HepG2 (cell line): ENCODE data around the gene XPC. TPM values are rescaled to one million over a fixed set of nuclear protein-coding genes. Genes with fewer than 3 reads are reported as not detected.

Experiments
- ATAC-seq: fragments of 200-7000 bp; cut with Tn5 transposase; 3 replicates; pipeline ENCODE4 v1.9.1; 2020; ENCODE audit warnings: mild to moderate bottlenecking, moderate library complexity
- BruUV-seq: library from RNA; stranded (reverse); fragments of 400-500 nt; replicated peaks from 2 replicates; lab custom pipeline; 2021; lab: Mats Ljungman, UMichigan
- CTCF ChIA-PET: fragments of 300-600 bp; formaldehyde crosslinking; extraction: SDS; loops from one replicate; lab custom pipeline; 2021; ENCODE audit warnings: low total read pairs, inconsistent platforms, low intra/inter-chr PET ratio; lab: Yijun Ruan, JAX
- POLR2A ChIA-PET: fragments of 350-600 bp; sonication (Branson Sonifier 250); formaldehyde crosslinking; loops from one replicate; lab custom pipeline; 2020; ENCODE audit warnings: antibody characterized with exemption, inconsistent platforms; lab: Yijun Ruan, JAX
- DNase-seq: peaks from one replicate; pipeline ENCODE4 v3.0.0-alpha.2; 2015; ENCODE audit warnings: low spot score
- FAIRE-seq: peaks from 3 replicates; lab custom pipeline; 2011; peaks lifted over from hg19 to GRCh38; lab: Jason Lieb, UNC
- H2AFZ ChIP-seq: one replicate; pipeline ENCODE4 v1.6.1; 2011; ENCODE audit warnings: low read length, inconsistent platforms
- H3K27ac ChIP-seq: fragments of 300-600 bp; 3 replicates; pipeline ENCODE4 v1.8.0; 2011; ENCODE audit warnings: mixed run types, mild to moderate bottlenecking, mixed read lengths, low read length, inconsistent platforms; ENCODE audit not compliant: insufficient read depth; ENCODE audit errors: extremely low read length
- H3K27me3 ChIP-seq, 2 experiments: fragments of 200-600 bp in 1 of 2; 2 replicates in 1 of 2; 3 replicates in 1 of 2; pipeline versions ENCODE4 v1.6.0 to v1.8.0; 2011; ENCODE audit warnings: low read length in 2 of 2, mild to moderate bottlenecking in 2 of 2, moderate library complexity in 2 of 2, inconsistent platforms in 1 of 2; ENCODE audit not compliant: insufficient read depth in 2 of 2, control insufficient read depth in 1 of 2
- H3K36me3 ChIP-seq, 2 experiments: fragments of 200-600 bp in 1 of 2; replicated peaks in 1 of 2; 2 replicates in 1 of 2; 3 replicates in 1 of 2; pipeline versions ENCODE4 v1.5.1 to v1.8.0; 2011; ENCODE audit warnings: low read length in 2 of 2, inconsistent platforms in 1 of 2; ENCODE audit not compliant: insufficient read depth in 2 of 2, control insufficient read depth in 1 of 2
- H3K4me1 ChIP-seq: 2 replicates; pipeline ENCODE4 v1.5.1; 2012; ENCODE audit warnings: low read length, inconsistent platforms; ENCODE audit not compliant: insufficient read depth
- H3K4me2 ChIP-seq: 2 replicates; pipeline ENCODE4 v1.6.0; 2011; ENCODE audit warnings: low read depth, low read length, inconsistent platforms
- H3K4me3 ChIP-seq, 3 experiments: fragments of 200-600 bp in 1 of 3; sonication (generic), shearing (Covaris generic) in 1 of 3; replicated peaks in 1 of 3; 2 replicates each; pipeline ENCODE4 v1.5.1; 2011 to 2016; ENCODE audit warnings: low read length in 3 of 3, inconsistent platforms in 2 of 3, low read depth in 2 of 3, mild to moderate bottlenecking in 2 of 3, control low read depth in 1 of 3, mixed read lengths in 1 of 3; ENCODE audit not compliant: insufficient read depth in 1 of 3
- H3K79me2 ChIP-seq: one replicate; pipeline ENCODE4 v1.6.1; 2011; ENCODE audit warnings: low read length, inconsistent platforms; ENCODE audit not compliant: insufficient read depth
- H3K9ac ChIP-seq: 2 replicates; pipeline ENCODE4 v1.6.0; 2011; ENCODE audit warnings: mild to moderate bottlenecking, low read depth, low read length, inconsistent platforms; ENCODE audit not compliant: insufficient read depth
- H3K9me3 ChIP-seq: 2 replicates; pipeline ENCODE4 v1.5.1; 2012; ENCODE audit warnings: mild to moderate bottlenecking, low read length
- H4K20me1 ChIP-seq: 2 replicates; pipeline ENCODE4 v1.6.0; 2011; ENCODE audit warnings: inconsistent platforms, mild to moderate bottlenecking, low read length, moderate library complexity; ENCODE audit not compliant: insufficient read depth
- FIP1L1 ChIP-seq: fragments of 200-400 bp; formaldehyde crosslinking; IDR thresholded peaks from 2 replicates; pipeline ENCODE4 v1.6.1; 2018; ENCODE audit warnings: low read depth, mild to moderate bottlenecking, low read length, moderate library complexity, borderline replicate concordance; ENCODE audit not compliant: insufficient read depth
- GABPB1 ChIP-seq: IDR thresholded peaks from 2 replicates; pipeline ENCODE4 v1.6.1; 2016; ENCODE audit warnings: mild to moderate bottlenecking, missing genetic modification reagents, moderate library complexity, missing compliant biosample characterization
- HOXA5 ChIP-seq: sonication (generic); formaldehyde crosslinking; IDR thresholded peaks from 2 replicates; pipeline ENCODE4 v1.4.0; 2020; ENCODE audit warnings: missing genetic modification reagents
- KMT2A ChIP-seq: sonication (generic); formaldehyde crosslinking; IDR thresholded peaks from 2 replicates; pipeline ENCODE4 v1.4.0; 2020; ENCODE audit warnings: missing genetic modification reagents
- NR2F2 ChIP-seq: IDR thresholded peaks from 2 replicates; pipeline ENCODE4 v1.6.1; 2012; ENCODE audit warnings: low read depth, inconsistent platforms, borderline replicate concordance
- ZMYM4 ChIP-seq: sonication (generic); formaldehyde crosslinking; IDR thresholded peaks from 2 replicates; pipeline ENCODE4 v1.8.1; 2023; ENCODE audit warnings: mild to moderate bottlenecking, missing genetic modification reagents
- ZNF546 ChIP-seq: sonication (generic); formaldehyde crosslinking; conservative IDR thresholded peaks from 2 replicates; pipeline ENCODE4 v1.8.1; 2023; ENCODE audit warnings: mild to moderate bottlenecking, missing genetic modification reagents
- WGBS: methylation state at CpG from one replicate; pipeline ENCODE4 v1.1.6; 2017; ENCODE audit warnings: low lambda C conversion rate; 5-methylcytosine and 5-hydroxymethylcytosine counted together
- in situ Hi-C: cut with HindIII; loops from 2 replicates; pipeline ENCODE4 v1.10.0; 2017; ENCODE audit warnings: low pct_unique_long_range_greater_than_20kb; ENCODE audit not compliant: extremely low pct_ligation_motif_present
- intact Hi-C: fragments of 100-400 bp; cut with micrococcal nuclease; formaldehyde crosslinking; loops from one replicate; pipeline ENCODE4 v1.10.0; 2022; ENCODE audit not compliant: unreplicated experiment
- polyA plus RNA-seq, 8 experiments: library from polyadenylated mRNA; depleted of rRNA in 3 of 8; stranded (reverse) in 7 of 8; unstranded in 1 of 8; fragments of >200 nt; fragmentation: Illumina TruSeq in 4 of 8; extraction: Trizol in 4 of 8; gene quantifications; 2 replicates each; pipeline versions ENCODE4 v1.2.1 to v1.2.3, GENCODE V29; 2011 to 2016; ENCODE audit warnings: low read depth in 4 of 8, missing spikeins in 1 of 8, mixed read lengths in 1 of 8; ENCODE audit not compliant: insufficient read depth in 1 of 8
- total RNA-seq, 5 experiments: library from RNA; depleted of rRNA; stranded (reverse); fragments of >200 nt; fragmentation: Illumina TruSeq; extraction: Trizol; gene quantifications; 2 replicates each; pipeline ENCODE4 v1.2.3, GENCODE V29; 2016; ENCODE audit warnings: low read depth in 1 of 5
- TF ChIP-seq, protein P1 (sequence below): sonication (generic); formaldehyde crosslinking; IDR thresholded peaks from 2 replicates; pipeline ENCODE4 v1.4.0; 2020; ENCODE audit warnings: missing genetic modification reagents
- TF ChIP-seq, protein P2 (sequence below): sonication (generic); formaldehyde crosslinking; IDR thresholded peaks from 2 replicates; pipeline ENCODE4 v1.5.0; 2020; ENCODE audit warnings: missing genetic modification reagents

XPC gene
- total and polyA plus RNA-seq, 2 of the 13 experiments (the other 11 are each of a cell fraction or from before 2014, with no cell fraction given) = 9.4 to 24.1 TPM

DNA sequence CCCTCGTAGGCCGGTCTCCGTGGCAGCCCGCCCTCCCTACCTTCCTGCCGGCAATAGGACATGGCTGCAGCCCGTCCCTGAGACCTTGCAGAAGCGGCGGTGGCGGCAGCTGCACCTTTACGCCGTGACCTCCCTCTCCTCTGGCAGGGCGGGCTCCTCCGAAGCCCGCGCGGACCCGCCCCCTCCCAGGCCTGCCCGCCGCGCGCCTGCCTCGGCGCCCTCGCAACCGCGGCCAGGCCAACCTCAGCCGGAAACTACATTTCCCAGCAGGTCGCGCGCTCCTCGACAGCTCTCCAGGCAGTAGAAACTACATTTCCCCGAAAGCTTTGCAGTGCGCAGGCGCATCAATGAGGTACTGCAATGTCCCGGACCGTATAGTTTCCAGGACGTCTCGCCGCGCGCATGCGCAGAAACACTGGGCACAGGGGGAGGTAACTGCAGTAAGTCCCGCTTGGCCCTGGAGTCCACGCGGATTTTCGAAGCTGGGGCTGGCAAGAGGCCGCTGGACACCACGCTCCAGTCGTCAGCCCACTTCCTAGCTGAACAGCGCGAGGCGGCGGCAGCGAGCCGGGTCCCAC lies 53.7 kb downstream of the XPC start, which contains the start of the genes CHCHD4 and TMEM43:
TSS of gene CHCHD4 (minus strand) at position 256 of the 578 bp plus-strand sequence. CDS start at position 62, 194 bp downstream.
TSS of gene TMEM43 (plus strand) at position 438 of the 578 bp plus-strand sequence. CDS start 142 bp downstream, outside the sequence.
- Histone ChIP-seq H3K4me3 (peak within 1 kb of the TSS; percentile 80 to 95 (median 88)), H4K20me1 (peaks cover 16% of the 10 kb centered on the region), H3K9ac (peak within 1 kb of the TSS; percentile 90), H3K9me3 (no peaks in the 10 kb centered on the region), H3K36me3 (peaks cover 5 to 27% of the 10 kb centered on the region in 2 experiments; a peak in 3 of 5 replicates), H3K4me2 (peak within 1 kb of the TSS; percentile 91), H3K27ac (peak within 1 kb of the TSS; percentile 95), H3K79me2 (peaks cover 59% of the 10 kb centered on the region), H2AFZ (no peak within 1 kb of the TSS), H3K27me3 (no peaks in the 10 kb centered on the region; a peak in 1 of 5 replicates), H3K4me1 (peaks cover 53% of the 10 kb centered on the region)
- ChIA-PET CTCF (interaction anchor here (1.6 kb wide), 1 partner anchor 228 kb away, joined by 5 read pairs; no protein-coding TSS in a partner anchor), POLR2A (interaction anchor here (0.8 to 5.0 kb wide), 14 partner anchors 10 to 527 kb away, joined by 3 to 75 read pairs (median 7); partner anchors contain the start of genes CCDC174, LSM3 and XPC)
- in situ Hi-C loops = no loop called here
- intact Hi-C loops = no loop called here
- no CpG with 5 or more reads among the region's 55 CpGs for WGBS
- DNase-seq (peak; percentile 99), ATAC-seq (peak; percentile 86), FAIRE-seq (peak; percentile 93)
- no TSS peak for BruUV-seq
- TF ChIP-seq NR2F2 (peak; percentile 48; the same call in 1 of the 2 replicates), GABPB1 (peak; percentile 89), ZNF546 (CRISPR knock-in tag) (0 out of 2 replicates have a peak, but pooled peaks have one; percentile 41), FIP1L1 (0 out of 2 replicates have a peak, but pooled peaks have one; percentile 63), KMT2A (CRISPR knock-in tag) (0 out of 2 replicates have a peak, but pooled peaks have one; percentile 10), ZMYM4 (CRISPR knock-in tag) (peak; percentile 45; the same call in 1 of the 2 replicates), HOXA5 (CRISPR knock-in tag) (0 out of 2 replicates have a peak, but pooled peaks have one; percentile 18)
- TF ChIP-seq, protein P1, sequence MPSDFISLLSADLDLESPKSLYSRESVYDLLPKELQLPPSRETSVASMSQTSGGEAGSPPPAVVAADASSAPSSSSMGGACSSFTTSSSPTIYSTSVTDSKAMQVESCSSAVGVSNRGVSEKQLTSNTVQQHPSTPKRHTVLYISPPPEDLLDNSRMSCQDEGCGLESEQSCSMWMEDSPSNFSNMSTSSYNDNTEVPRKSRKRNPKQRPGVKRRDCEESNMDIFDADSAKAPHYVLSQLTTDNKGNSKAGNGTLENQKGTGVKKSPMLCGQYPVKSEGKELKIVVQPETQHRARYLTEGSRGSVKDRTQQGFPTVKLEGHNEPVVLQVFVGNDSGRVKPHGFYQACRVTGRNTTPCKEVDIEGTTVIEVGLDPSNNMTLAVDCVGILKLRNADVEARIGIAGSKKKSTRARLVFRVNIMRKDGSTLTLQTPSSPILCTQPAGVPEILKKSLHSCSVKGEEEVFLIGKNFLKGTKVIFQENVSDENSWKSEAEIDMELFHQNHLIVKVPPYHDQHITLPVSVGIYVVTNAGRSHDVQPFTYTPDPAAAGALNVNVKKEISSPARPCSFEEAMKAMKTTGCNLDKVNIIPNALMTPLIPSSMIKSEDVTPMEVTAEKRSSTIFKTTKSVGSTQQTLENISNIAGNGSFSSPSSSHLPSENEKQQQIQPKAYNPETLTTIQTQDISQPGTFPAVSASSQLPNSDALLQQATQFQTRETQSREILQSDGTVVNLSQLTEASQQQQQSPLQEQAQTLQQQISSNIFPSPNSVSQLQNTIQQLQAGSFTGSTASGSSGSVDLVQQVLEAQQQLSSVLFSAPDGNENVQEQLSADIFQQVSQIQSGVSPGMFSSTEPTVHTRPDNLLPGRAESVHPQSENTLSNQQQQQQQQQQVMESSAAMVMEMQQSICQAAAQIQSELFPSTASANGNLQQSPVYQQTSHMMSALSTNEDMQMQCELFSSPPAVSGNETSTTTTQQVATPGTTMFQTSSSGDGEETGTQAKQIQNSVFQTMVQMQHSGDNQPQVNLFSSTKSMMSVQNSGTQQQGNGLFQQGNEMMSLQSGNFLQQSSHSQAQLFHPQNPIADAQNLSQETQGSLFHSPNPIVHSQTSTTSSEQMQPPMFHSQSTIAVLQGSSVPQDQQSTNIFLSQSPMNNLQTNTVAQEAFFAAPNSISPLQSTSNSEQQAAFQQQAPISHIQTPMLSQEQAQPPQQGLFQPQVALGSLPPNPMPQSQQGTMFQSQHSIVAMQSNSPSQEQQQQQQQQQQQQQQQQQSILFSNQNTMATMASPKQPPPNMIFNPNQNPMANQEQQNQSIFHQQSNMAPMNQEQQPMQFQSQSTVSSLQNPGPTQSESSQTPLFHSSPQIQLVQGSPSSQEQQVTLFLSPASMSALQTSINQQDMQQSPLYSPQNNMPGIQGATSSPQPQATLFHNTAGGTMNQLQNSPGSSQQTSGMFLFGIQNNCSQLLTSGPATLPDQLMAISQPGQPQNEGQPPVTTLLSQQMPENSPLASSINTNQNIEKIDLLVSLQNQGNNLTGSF (CRISPR knock-in tag) = peak; percentile 82; the same call in 1 of the 2 replicates
- TF ChIP-seq, protein P2, sequence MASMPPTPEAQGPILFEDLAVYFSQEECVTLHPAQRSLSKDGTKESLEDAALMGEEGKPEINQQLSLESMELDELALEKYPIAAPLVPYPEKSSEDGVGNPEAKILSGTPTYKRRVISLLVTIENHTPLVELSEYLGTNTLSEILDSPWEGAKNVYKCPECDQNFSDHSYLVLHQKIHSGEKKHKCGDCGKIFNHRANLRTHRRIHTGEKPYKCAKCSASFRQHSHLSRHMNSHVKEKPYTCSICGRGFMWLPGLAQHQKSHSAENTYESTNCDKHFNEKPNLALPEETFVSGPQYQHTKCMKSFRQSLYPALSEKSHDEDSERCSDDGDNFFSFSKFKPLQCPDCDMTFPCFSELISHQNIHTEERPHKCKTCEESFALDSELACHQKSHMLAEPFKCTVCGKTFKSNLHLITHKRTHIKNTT (CRISPR knock-in tag) = 0 out of 2 replicates have a peak, but pooled peaks have one; percentile 77
